GM12864 (cell line): Measurements from ENCODE around the gene MRGPRF.

Experiments used
- DNase-seq: peaks from one replicate; pipeline ENCODE4 v3.0.0-alpha.2; 2011; ENCODE audit warnings: low read depth
- H3K4me3 ChIP-seq: 2 replicates; pipeline ENCODE4 v1.5.1; 2011; ENCODE audit warnings: mild to moderate bottlenecking, low read depth, low read length, control low read depth
- CTCF ChIP-seq: IDR thresholded peaks from 2 replicates; pipeline ENCODE4 v1.5.1; 2011; ENCODE audit warnings: low read depth, mild to moderate bottlenecking, moderate library complexity, low read length, control low read depth, inconsistent platforms; ENCODE audit errors: missing control alignments

The MRGPRF gene

GRCh38 chr11:69009441-69010211 is 3.4 kb downstream of the MRGPRF start:
- no peak overlapping the region for H3K4me3 ChIP-seq
- no peak for DNase-seq
- no peak for TF ChIP-seq CTCF

GRCh38 chr11:69008737-69009440 is 4.2 kb downstream of the MRGPRF start:
- no peak overlapping the region for H3K4me3 ChIP-seq
- no peak for DNase-seq
- no peak for TF ChIP-seq CTCF

- DNase-seq = no peak
- TF ChIP-seq CTCF = no peak
- H3K4me3 ChIP-seq = no peak overlapping the region
Measured at GRCh38 chr11:69007975-69008381, 5.1 kb downstream of the MRGPRF start.

- H3K4me3 ChIP-seq = no peak overlapping the region
- DNase-seq = no peak
- TF ChIP-seq CTCF = no peak
Measured at GRCh38 chr11:69006816-69007215, 6.2 kb downstream of the MRGPRF start.

GRCh38 chr11:69005631-69006368 is 7.2 kb downstream of the MRGPRF start:
- DNase-seq = no peak
- TF ChIP-seq CTCF = no peak

GRCh38 chr11:69005183-69005630 is 7.8 kb downstream of the MRGPRF start:
- TF ChIP-seq CTCF = no peak
- H3K4me3 ChIP-seq = no peak overlapping the region
- no peak for DNase-seq

More at GRCh38 chr11:69005631-69006368, 7.2 kb downstream of the MRGPRF start:
- H3K4me3 ChIP-seq = no peak overlapping the region
